Mucosa of descending colon (tissue), 3 donors: ENCODE measurements around the gene CPT1C. TPM values are rescaled to one million over a fixed set of nuclear protein-coding genes. Genes with fewer than 3 reads are reported as not detected.

ENCODE experiments used
- ATAC-seq: fragments of 200-7000 bp; cut with Tn5 transposase; one replicate; pipeline ENCODE4 v1.9.1; 2020; ENCODE audit warnings: mild to moderate bottlenecking, moderate library complexity
- DNase-seq, 3 donors: peaks; one replicate each; pipeline ENCODE4 v3.0.0-alpha.2; 2020
- H3K36me3 ChIP-seq: fragments of 200-600 bp; one replicate; pipeline ENCODE4 v1.8.0; 2021; ENCODE audit warnings: low read depth, mild to moderate bottlenecking
- H3K4me1 ChIP-seq: fragments of 200-600 bp; one replicate; pipeline ENCODE4 v1.8.0; 2021; ENCODE audit warnings: low read depth, mild to moderate bottlenecking
- H3K4me3 ChIP-seq: fragments of 200-600 bp; one replicate; pipeline ENCODE4 v1.8.0; 2021; ENCODE audit warnings: mild to moderate bottlenecking
- H3K9me3 ChIP-seq: fragments of 200-600 bp; one replicate; pipeline ENCODE4 v1.8.0; 2021; ENCODE audit warnings: mild to moderate bottlenecking
- intact Hi-C, 2 donors: fragments of 100-400 bp; cut with DNase I in 1 of 2; cut with micrococcal nuclease in 1 of 2; formaldehyde crosslinking; loops; one replicate each; pipeline versions ENCODE4 v1.11.0 to v1.11.1; 2022; cut with DNase I, micrococcal nuclease
- total RNA-seq, 3 donors: library from RNA; stranded (reverse); fragmentation: NEBNext Ultra II Directional in 2 of 3; extraction: Animal tissue kit (Norgen Biotek cat#: 25700) in 2 of 3; gene quantifications; one replicate each; pipeline versions ENCODE4 v1.2.1 to v1.2.4, GENCODE V29; 2021 to 2023
- TF ChIP-seq, protein P1 (sequence below): fragments of 200-600 bp; IDR thresholded peaks from one replicate; pipeline ENCODE4 v1.8.0; 2022; ENCODE audit warnings: antibody characterized with exemption, mild to moderate bottlenecking
- donor health status: DM: no; HTN: no; CAD: no; lungs with moderate emphysema.
- donor health status: DM: no; HTN: no; CAD: no.
- donor health status: DM: no; HTN: yes; CAD: no.

CPT1C gene
- total RNA-seq, 3 donors from 2014 or later = 1.9 to 7.6 (median 2.2) TPM

DNA sequence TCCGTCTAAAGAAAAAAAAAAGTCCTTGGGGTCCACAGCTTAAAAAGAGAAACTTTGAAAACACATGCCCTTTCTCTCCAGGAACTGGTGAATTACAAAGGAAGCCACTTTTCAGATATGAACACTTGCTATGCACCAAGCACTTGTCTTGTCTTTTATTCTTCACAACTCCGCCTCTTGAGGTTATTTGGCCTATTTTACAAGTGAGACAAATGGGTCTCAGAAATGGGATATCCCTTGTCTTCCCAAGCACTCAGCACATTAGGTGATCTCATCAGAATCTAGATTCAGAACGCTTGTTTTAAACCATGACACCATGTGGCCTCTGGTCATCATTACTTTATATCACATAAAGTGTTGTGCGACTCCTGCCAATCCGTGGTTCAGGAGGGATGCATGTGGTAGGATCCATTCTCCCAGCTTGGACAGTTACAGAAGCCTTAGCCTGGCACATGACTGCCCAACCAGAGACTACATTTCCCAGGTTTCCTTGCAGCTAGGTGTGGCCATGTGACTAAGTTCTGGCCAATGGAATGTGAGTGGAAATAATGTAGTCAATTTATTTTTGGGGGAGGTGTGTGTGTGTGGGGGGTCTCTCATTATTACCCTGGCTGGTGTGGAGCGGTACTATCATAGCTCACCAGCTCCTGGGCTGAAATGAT lies 58.3 kb downstream of the CPT1C start:
- TF ChIP-seq, protein P1, sequence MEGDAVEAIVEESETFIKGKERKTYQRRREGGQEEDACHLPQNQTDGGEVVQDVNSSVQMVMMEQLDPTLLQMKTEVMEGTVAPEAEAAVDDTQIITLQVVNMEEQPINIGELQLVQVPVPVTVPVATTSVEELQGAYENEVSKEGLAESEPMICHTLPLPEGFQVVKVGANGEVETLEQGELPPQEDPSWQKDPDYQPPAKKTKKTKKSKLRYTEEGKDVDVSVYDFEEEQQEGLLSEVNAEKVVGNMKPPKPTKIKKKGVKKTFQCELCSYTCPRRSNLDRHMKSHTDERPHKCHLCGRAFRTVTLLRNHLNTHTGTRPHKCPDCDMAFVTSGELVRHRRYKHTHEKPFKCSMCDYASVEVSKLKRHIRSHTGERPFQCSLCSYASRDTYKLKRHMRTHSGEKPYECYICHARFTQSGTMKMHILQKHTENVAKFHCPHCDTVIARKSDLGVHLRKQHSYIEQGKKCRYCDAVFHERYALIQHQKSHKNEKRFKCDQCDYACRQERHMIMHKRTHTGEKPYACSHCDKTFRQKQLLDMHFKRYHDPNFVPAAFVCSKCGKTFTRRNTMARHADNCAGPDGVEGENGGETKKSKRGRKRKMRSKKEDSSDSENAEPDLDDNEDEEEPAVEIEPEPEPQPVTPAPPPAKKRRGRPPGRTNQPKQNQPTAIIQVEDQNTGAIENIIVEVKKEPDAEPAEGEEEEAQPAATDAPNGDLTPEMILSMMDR = no peak
- Histone ChIP-seq H3K4me1 (no peaks in the 10 kb centered on the region), H3K36me3 (no peaks in the 10 kb centered on the region), H3K9me3 (no peaks in the 10 kb centered on the region), H3K4me3 (no peak overlapping the region)
- DNase-seq (no peak), ATAC-seq (peak; percentile 33)
- intact Hi-C loops = no loop called here

DNA sequence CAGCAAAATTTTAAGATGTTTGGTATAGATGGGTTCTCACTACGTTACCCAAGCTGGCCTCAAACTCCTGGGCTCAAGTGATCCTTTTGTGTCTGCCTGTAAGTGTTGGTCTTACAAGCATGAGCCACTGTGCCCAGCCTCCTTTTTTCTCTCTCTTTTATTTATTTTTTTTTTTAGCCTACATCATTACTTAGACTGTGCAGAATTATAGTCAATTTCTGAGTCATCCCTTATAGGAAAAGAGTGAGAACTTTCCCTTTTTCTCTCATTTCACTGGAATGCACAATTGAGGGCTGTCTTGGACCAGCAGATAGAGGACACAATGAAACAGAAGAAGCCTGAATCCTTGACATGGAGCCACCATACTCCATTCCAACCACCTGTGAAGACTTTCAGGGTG lies 58.9 kb downstream of the CPT1C start:
- Histone ChIP-seq H3K9me3 (no peaks in the 10 kb centered on the region), H3K36me3 (no peaks in the 10 kb centered on the region), H3K4me1 (no peaks in the 10 kb centered on the region), H3K4me3 (no peak overlapping the region)
- TF ChIP-seq, protein P1 = no peak
- intact Hi-C loops = no loop called here
- no peak for DNase-seq
- no peak for ATAC-seq

DNA sequence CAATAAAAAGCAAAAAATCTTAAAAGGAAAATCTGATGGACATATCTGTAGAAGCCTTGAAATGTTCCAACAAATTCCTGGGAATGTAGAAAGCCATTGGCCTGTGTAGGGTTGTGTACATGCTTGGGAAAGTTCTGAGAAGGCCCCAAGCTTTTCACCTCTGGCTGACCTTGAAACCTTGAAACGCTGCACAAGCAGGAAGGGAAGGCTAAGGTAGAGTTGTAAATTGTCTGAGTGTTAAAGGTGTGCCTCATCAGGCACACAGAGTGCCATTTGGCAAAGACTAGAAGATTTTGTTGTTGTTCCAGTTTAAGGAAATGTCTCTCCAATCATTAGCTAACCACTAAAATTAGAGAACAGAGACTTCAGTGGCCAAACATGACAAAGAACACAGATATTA lies 61.8 kb downstream of the CPT1C start:
- no peaks in the 10 kb centered on the region for H3K4me1 ChIP-seq
- peaks cover 4% of the 10 kb centered on the region for H3K9me3 ChIP-seq
- intact Hi-C loops = no loop called here
- H3K36me3 ChIP-seq = no peaks in the 10 kb centered on the region
- H3K4me3 ChIP-seq = no peak overlapping the region
- peak; percentile 49 for ATAC-seq
- TF ChIP-seq, protein P1 = no peak
- no peak for DNase-seq

DNA sequence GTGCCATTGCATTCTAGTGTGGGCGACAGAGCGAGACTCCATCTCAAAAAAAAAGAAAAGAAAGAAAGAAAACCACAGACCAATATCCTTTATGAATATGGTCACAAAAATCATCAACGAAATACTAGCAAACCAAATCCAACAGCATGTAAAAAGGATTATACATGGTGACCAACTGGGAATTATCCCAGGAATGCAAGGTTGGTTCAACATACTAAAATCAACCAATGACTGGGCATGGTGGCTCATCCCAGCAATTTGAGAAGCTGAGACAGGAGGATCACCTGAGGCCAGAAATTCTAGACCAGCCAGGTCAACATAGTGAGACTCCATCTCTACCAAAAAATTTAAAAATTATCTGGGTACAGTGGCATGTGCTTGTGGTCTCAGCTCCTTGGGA lies 65.0 kb downstream of the CPT1C start:
- no peak for ATAC-seq
- Histone ChIP-seq H3K9me3 (peaks cover 4% of the 10 kb centered on the region), H3K4me1 (no peaks in the 10 kb centered on the region), H3K4me3 (no peak overlapping the region), H3K36me3 (no peaks in the 10 kb centered on the region)
- TF ChIP-seq, protein P1 = no peak
- intact Hi-C loops = no loop called here
- DNase-seq = no peak

DNA sequence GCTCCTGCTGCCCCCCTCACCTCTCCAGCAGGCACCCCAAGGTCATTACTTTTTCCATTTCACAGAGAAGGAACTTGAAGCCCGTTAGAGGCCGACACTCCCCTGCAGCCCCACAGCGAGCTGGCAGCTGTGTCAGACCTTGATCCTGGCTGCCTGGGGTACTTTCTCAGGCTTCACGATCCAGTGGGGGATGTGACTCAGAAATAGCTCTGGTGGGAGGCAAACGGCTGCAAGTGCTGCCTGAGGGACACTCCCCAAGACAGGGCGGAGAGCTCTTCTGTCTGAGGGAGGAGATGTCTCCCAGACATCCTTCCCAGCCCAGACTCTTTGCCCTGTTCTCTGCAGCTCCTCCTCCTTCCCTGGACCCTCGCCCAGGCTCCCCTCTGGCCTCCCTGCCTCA lies 67.4 kb downstream of the CPT1C start:
- intact Hi-C loops = no loop called here
- ATAC-seq = no peak
- no peaks in the 10 kb centered on the region for H3K4me1 ChIP-seq
- peaks cover 4% of the 10 kb centered on the region for H3K9me3 ChIP-seq
- TF ChIP-seq, protein P1 = no peak
- no peak overlapping the region for H3K4me3 ChIP-seq
- no peak for DNase-seq
- no peaks in the 10 kb centered on the region for H3K36me3 ChIP-seq

DNA sequence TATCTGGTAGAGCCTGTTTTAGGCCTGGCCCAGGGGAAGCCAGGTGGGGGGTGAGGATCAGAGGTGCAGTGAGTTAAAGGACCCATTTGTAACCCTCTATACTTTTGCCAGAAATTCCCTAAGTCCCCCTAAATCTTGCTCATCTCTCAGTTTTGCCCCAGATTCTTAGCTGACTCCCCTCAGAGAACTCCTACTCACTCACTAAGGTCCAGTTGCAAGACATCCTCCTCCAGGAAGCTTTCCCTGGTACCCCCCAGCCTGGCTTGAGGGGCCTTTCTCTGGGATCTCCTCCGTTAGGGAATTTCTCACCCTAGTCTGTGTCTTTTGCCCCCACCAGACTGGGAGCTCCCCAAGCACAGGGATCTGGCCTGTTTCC lies 70.3 kb downstream of the CPT1C start:
- no peaks in the 10 kb centered on the region for H3K9me3 ChIP-seq
- TF ChIP-seq, protein P1 = no peak
- no peak overlapping the region for H3K4me3 ChIP-seq
- H3K36me3 ChIP-seq = peaks cover under 1% of the 10 kb centered on the region
- ATAC-seq (no peak), DNase-seq (no peak)
- no peaks in the 10 kb centered on the region for H3K4me1 ChIP-seq
- intact Hi-C loops = no loop called here
